GM23338 (cell line): ENCODE results near the gene GPR78.

ENCODE experiments used
- CREB1 ChIP-seq: fragments of 250-450 bp; sonication (Bioruptor Pico); IDR thresholded peaks from 2 replicates; pipeline ENCODE4 v1.5.0; 2020; ENCODE audit warnings: low read depth, mild to moderate bottlenecking, moderate library complexity
- POLR2AphosphoS5 ChIP-seq: IDR thresholded peaks from 2 replicates; pipeline ENCODE4 v1.6.1; 2016; ENCODE audit warnings: antibody characterized with exemption, low read depth
- TF ChIP-seq, protein P1 (sequence below), 2 experiments: fragments of 200-600 bp in 1 of 2; sonication (generic) in 1 of 2; conservative IDR thresholded peaks; 2 replicates each; pipeline versions ENCODE4 v1.5.1 to v1.6.1; 2016 to 2017; ENCODE audit warnings: antibody characterized with exemption in 2 of 2, low read depth in 2 of 2, mild to moderate bottlenecking in 2 of 2, moderate library complexity in 1 of 2

DNA sequence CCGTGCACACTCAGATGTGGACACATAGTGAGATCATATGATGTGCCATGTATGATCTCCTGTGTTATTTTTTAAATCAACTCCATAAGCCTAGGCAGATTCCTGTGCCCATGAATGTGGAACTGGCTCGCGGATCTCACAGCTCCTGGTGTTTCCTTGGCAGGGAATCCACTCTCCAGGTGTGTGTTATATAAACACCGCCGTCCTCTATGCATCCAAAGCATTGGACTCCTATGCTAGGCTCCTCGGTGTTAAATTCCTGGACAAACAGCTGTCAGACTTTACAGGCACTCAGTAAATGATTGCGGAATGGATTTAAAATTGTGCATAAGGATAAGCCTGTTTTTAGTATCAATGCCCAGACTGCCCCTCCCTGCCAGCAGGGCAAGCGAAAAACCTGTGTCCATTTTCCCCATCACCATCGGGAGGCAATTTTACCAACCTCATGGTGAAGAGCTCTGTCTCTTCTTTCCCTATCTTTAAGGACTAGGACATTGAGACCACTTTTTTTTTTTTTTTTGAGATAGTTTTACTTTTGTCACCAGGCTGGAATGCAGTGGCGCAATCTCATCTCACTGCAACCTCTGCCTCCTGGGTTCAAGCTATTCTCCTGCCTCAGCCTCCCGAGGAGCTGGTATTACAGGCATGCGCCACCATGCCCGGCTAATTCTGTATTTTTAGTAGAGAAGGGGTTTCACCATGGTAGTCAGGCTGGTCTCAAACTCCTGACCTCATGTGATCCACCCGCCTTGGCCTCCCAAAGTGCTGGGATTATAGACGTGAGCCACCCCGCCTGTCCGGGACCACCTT lies 23.6 kb upstream of the GPR78 start:
- TF ChIP-seq POLR2AphosphoS5 (no peak), CREB1 (CRISPR knock-in tag) (no peak)
- TF ChIP-seq, protein P1, sequence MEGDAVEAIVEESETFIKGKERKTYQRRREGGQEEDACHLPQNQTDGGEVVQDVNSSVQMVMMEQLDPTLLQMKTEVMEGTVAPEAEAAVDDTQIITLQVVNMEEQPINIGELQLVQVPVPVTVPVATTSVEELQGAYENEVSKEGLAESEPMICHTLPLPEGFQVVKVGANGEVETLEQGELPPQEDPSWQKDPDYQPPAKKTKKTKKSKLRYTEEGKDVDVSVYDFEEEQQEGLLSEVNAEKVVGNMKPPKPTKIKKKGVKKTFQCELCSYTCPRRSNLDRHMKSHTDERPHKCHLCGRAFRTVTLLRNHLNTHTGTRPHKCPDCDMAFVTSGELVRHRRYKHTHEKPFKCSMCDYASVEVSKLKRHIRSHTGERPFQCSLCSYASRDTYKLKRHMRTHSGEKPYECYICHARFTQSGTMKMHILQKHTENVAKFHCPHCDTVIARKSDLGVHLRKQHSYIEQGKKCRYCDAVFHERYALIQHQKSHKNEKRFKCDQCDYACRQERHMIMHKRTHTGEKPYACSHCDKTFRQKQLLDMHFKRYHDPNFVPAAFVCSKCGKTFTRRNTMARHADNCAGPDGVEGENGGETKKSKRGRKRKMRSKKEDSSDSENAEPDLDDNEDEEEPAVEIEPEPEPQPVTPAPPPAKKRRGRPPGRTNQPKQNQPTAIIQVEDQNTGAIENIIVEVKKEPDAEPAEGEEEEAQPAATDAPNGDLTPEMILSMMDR (conservative IDR thresholded peaks at IDR 0.05; ENCODE audit: low read depth in 2 of 2) = no peak
